C4-2B (cell line): ENCODE measurements around the gene KIAA0930.
"Not testable (repeated sequence)": the region's sequence is repeated elsewhere in the genome, so short reads cannot be mapped to it uniquely, and the experiment has no call there.

Experiments
- H3K27ac ChIP-seq: fragments of 450-650 bp; 2 replicates; pipeline ENCODE4 v1.5.1; 2017
- ZFX ChIP-seq: fragments of 450-650 bp; IDR thresholded peaks from 2 replicates; pipeline ENCODE4 v1.6.1; 2017
- TF ChIP-seq, protein P1 (sequence below): fragments of 450-650 bp; conservative IDR thresholded peaks from 2 replicates; pipeline ENCODE4 v1.5.1; 2017; ENCODE audit warnings: mild to moderate bottlenecking

The KIAA0930 gene

DNA sequence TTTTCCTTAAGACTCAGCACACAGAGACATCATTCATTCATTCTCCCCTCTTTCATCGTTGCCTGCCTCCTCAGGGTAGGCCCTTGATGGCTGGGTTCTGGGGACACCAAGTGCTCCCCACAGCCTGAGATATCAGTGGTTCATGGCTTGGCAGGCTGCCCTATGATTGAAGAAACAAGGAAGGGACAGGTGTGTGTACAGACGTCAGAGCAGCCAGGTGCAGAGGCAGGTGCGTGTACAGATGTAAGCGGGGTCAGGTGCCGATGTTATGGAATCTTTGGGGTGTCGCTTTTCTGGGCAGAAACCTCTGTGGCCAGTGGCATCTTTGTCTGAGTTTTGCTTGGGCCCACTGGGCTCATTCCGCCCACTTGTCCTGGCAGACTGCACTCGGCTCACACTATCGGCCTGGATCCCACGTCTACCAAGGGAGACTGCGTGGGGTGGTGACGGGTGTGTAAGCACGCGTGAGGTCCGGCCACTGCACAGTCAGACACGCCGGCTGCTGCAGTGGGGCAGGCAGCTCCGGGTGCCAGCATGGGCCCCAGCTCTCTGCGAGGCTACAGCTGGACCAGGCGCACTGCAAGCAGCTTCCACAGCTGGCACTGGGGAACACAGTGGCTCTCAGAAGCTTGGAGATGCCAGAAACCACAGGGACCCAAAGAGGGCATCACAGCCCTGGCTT, 20.9 kb upstream of the KIAA0930 start:
- TF ChIP-seq, protein P1, sequence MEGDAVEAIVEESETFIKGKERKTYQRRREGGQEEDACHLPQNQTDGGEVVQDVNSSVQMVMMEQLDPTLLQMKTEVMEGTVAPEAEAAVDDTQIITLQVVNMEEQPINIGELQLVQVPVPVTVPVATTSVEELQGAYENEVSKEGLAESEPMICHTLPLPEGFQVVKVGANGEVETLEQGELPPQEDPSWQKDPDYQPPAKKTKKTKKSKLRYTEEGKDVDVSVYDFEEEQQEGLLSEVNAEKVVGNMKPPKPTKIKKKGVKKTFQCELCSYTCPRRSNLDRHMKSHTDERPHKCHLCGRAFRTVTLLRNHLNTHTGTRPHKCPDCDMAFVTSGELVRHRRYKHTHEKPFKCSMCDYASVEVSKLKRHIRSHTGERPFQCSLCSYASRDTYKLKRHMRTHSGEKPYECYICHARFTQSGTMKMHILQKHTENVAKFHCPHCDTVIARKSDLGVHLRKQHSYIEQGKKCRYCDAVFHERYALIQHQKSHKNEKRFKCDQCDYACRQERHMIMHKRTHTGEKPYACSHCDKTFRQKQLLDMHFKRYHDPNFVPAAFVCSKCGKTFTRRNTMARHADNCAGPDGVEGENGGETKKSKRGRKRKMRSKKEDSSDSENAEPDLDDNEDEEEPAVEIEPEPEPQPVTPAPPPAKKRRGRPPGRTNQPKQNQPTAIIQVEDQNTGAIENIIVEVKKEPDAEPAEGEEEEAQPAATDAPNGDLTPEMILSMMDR, result no peak
- no peak for TF ChIP-seq ZFX
- H3K27ac ChIP-seq, result no peak overlapping the region

DNA sequence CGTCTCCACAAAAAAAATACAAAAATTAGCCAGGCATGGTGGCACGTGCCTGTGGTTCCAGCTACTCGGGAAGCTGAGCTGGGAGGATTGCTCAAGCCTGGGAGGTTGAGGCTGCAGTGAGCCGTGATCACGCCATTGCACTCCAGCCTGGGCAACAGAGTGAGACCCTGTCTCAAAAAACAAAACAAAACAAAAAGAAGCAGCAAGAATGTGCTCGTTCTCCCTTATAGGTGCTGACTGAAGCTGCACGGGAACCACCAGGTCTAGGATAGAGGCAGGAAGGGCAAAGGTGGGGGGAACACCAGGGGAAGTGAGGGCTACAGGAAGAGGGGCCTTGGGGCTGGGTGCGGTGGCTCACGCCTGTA, 19.7 kb upstream of the KIAA0930 start:
- not testable (repeated sequence) for H3K27ac ChIP-seq

DNA sequence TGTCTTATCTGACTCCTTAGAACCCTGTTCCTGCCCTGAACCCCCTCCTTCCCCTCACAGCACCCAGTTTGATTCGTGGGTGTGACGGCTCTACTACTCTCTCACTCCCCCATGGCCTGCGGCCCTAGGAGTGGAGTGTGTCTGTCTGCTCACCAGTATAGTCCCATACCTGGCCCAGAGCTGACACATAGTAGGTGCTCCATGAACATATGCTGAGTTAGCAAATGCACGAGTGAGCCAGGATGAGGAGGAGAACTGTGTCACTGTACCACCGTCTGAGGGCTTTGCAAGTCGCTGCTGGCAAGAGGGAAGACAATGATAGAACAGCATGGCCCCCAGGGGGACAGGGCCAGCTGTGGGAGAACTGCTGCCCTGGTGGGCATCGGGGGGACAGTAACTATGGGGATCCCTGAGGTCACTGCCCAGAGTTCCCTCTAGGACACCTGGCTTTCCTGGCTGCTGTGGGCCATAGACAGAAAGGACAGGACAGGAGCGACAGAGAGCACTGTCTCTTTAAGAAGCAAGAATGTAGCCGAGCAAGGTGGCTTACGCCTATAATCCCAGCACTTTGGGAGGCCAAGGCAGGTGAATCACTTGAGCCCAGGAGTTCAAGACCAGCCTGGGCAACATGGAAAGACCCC, 19.2 kb upstream of the KIAA0930 start:
- no peak overlapping the region for H3K27ac ChIP-seq
- TF ChIP-seq, protein P1, result no peak
- TF ChIP-seq ZFX, result no peak

DNA sequence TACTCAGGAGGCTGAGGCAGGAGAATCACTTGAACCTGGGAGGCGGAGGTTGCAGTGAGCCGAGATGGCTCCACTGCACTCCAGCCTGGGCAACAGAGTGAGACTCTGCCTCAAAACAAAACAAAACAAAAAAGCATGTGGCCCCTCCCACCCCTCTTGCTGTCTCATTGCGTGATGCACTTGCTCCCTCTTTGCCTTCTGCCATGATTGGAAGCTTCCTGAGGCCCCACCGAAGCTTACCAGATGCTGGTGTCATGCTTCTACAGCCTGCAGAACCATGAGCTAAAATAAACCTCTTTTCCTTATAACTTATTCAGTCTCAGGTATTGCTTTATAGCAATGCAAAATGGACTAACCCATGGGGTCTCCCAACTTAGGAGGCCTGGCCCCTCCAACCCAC, 17.2 kb upstream of the KIAA0930 start:
- H3K27ac ChIP-seq, result not testable (repeated sequence)

DNA sequence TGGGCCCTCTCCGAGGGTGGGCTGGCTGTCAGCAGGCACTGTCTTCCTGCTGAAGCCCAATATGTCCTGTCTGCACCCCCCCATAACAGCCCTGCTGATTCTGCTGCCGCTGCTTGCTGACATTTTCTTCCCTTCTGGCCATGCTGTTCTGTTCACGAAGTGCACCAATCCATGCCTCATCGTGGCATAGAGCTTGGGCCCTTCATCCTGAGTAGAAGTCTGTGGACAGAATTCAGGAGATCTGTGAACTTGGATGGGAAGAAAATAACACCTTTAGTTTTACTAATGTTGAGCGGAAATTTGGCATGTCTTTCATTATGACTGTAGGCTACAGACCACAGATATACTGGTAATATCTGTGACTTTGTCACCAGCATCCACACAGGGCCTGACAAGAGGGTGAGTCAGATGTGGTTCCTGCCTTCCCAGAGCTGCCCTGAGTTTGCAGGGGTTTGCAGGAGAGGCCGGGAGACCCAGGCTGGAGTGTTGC, 14.1 kb upstream of the KIAA0930 start:
- TF ChIP-seq, protein P1, result no peak
- no peak for TF ChIP-seq ZFX
- H3K27ac ChIP-seq, result no peak overlapping the region

DNA sequence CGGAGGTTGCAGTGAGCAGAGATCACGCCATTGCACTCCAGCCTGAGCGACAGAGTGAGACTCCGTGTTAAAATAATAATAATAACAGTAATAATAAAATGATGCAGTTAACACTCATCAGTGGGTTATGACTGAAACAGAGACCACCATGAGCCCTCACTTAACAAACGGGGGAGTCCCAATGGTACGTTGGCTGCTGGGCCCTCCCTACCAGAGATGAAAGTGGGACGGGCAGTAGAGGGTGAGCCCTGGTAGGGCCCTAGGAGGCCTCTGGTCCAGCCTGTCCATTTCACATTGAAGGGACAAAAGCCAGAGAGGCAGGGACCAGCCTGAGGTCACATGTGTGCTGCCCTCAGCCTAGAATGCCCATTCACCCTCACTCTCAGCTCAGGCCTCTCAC, 13.7 kb upstream of the KIAA0930 start:
- no peak overlapping the region for H3K27ac ChIP-seq
- TF ChIP-seq ZFX, result no peak
- TF ChIP-seq, protein P1, result no peak

DNA sequence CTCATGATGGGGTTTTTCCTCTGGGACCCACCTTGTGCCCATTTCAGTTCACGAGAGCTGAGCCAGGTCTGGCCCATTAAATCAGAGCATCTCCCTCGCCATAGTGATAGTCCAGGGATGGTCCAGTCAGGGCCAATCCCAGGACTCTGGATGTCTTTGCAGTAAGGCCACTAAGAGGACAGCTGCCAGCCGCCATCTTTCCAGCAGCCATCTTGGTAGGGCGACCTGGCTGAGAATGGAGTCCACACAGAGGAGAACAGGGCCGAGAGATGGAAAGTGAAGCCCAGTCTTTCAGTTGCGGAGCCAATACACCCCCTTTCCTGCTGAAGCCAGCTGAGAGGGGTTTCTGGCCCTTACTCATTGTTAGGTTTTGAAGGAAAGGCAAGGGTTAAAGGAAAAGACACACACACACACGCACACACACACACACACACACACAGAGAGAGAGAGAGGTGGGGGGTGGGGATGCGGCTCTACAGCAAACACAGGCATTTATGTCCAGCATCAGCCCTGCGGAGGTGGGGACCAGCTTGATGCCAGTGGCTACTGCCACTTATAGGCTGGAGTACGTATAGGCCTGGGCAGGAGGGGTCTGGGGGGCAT, 12.4 kb upstream of the KIAA0930 start:
- no peak for TF ChIP-seq ZFX
- TF ChIP-seq, protein P1, result no peak

DNA sequence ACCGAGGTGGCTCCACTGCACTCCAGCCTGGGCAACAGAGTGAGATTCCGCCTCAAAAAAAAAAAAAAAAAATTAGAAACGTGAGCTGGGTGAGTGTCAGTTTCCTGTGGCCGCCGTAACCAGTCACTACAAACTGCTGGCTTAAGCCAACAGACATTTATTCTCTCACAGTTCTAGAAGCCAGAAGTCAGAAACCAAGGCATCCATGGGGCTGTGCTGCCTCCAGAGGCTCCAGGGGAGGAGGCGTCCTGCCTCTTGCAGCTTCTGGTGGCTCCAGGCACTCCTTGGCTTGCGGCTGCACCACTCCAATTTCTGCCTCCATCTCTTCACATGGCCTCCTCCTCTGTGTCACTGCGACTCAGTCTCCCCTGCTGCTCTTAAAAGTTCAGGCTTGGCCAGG, 11.1 kb upstream of the KIAA0930 start:
- no peak overlapping the region for H3K27ac ChIP-seq
- TF ChIP-seq ZFX, result no peak

More for the DNA sequence above, 12.4 kb upstream of the KIAA0930 start:
- H3K27ac ChIP-seq, result no peak overlapping the region
